Activated T-cell treated with anti-CD3 and anti-CD28 coated beads, Interleukin-2, amount 50 U/mL, for 4 hours (primary cell): ENCODE data around the gene ARL5A. TPM values are rescaled to one million over a fixed set of nuclear protein-coding genes. Genes with fewer than 3 reads are reported as not detected.
A peak's percentile ranks its signal among the peaks of the same experiment; 100 is the strongest.

Experiments
- ATAC-seq, 2 donors: fragments of 200-7000 bp; cut with Tn5 transposase; one replicate each; pipeline ENCODE4 v1.10.0; 2021
- DNase-seq: peaks from one replicate; pipeline ENCODE4 v3.0.0-alpha.2; 2020
- H3K27me3 Mint-ChIP-seq: one replicate; pipeline ENCODE4 v1.8.0; 2021; ENCODE audit warnings: low read depth, mixed read lengths
- H3K36me3 Mint-ChIP-seq: one replicate; pipeline ENCODE4 v1.8.0; 2022; ENCODE audit warnings: mixed read lengths; ENCODE audit not compliant: insufficient read depth
- H3K4me1 Mint-ChIP-seq: one replicate; pipeline ENCODE4 v1.8.0; 2021; ENCODE audit warnings: low read depth, mixed read lengths
- H3K4me3 Mint-ChIP-seq: one replicate; pipeline ENCODE4 v1.8.0; 2021; ENCODE audit warnings: mild to moderate bottlenecking, moderate library complexity, mixed read lengths
- H3K9me3 Mint-ChIP-seq: one replicate; pipeline ENCODE4 v1.8.0; 2021; ENCODE audit warnings: mixed read lengths
- total RNA-seq, 3 donors: library from RNA; stranded (reverse); gene quantifications; one replicate each; pipeline ENCODE4 v1.2.1, GENCODE V29; 2021

ARL5A gene
- total RNA-seq, 3 donors from 2014 or later, result 68.7 to 83.1 (median 81.2) TPM

DNA sequence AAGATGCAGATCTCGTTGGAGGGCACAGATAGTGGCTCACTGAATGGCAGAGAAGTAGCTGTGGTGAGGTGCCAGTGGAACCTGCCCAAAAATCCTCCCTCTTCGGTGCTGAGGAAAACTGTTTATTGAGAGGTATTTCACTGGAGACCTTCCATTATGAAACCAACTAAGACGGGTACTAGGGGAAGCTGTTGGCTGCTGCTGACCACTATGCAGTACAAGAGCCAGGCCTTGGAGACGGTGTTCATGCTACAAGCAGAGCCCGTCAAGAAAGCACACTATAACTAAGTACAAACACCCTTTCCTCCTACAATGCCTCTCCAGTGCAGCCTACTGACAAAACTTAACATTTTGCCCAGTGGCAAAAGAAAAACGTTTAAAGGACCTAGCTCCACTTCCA is 4.6 kb downstream of the ARL5A start:
- ATAC-seq, result no peak
- Mint-ChIP-seq H3K27me3 (no peaks in the 10 kb centered on the region), H3K9me3 (no peaks in the 10 kb centered on the region), H3K4me1 (peaks cover 73% of the 10 kb centered on the region), H3K36me3 (peaks cover 7% of the 10 kb centered on the region), H3K4me3 (no peak overlapping the region)
- no peak for DNase-seq

DNA sequence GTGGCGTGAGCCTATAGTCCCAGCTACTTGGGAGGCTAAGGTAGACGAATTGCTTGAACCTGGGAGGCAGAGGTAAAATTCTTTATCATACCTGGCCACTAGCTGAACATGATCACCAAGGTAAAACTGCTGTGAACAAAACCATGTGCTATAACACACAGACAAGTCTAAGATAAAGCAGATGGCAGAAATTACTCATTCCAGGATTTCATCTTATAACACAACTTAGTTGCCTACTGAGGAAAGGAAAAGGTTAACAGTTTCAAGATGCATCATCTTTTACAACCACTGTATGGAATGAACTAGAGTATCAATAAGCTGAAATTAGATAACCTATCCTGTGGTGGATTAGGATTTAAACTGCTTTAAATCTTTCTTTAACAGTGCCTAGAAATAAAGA is 8.3 kb downstream of the ARL5A start:
- Mint-ChIP-seq H3K9me3 (no peaks in the 10 kb centered on the region), H3K4me3 (no peak overlapping the region), H3K36me3 (peaks cover 16% of the 10 kb centered on the region), H3K4me1 (peaks cover 53% of the 10 kb centered on the region), H3K27me3 (no peaks in the 10 kb centered on the region)
- ATAC-seq (peak; percentile 95 to 96), DNase-seq (no peak)

DNA sequence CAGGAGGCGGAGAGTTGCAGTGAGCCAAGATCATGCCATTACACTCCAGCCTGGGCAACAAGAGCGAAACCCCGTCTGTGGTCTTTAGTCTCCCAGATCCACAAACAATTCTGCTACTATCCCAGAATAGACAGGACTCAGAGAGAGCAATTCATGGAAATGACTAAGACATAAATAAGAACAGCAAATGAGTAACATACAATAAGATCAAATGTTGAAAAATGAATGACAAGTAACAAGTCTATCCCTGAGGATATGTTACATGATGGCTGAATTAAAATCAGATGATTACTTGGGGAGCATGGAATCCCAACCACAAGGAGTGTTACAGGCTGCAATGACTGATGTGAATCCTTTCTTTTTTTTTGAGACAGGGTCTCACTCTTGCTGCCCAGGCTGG is 10.3 kb downstream of the ARL5A start:
- Mint-ChIP-seq H3K27me3 (no peaks in the 10 kb centered on the region), H3K36me3 (peaks cover 23% of the 10 kb centered on the region), H3K9me3 (no peaks in the 10 kb centered on the region), H3K4me1 (peaks cover 34% of the 10 kb centered on the region), H3K4me3 (no peak overlapping the region)
- no peak for ATAC-seq
- DNase-seq, result no peak

DNA sequence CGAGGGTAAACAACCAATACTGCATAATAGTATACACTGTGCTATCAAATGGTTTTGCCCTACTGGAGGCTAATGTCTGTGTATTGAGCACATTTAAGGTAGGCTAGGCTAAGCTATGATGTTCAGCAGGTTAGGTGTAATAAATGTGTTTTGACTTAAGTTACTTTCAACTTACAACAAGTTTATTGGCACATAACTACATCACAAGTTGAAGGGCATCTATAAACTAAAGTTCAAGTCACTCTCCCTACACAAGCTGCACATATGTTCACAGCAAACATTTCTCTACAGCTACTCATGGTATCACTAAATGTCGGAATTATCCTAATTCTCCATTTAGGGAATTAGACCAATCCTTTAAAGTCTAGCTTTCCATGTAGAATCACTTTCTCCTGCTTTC is 11.4 kb downstream of the ARL5A start:
- H3K4me1 Mint-ChIP-seq, result peaks cover 26% of the 10 kb centered on the region
- H3K27me3 Mint-ChIP-seq, result no peaks in the 10 kb centered on the region
- no peak for ATAC-seq
- H3K36me3 Mint-ChIP-seq, result peaks cover 29% of the 10 kb centered on the region
- no peak overlapping the region for H3K4me3 Mint-ChIP-seq
- no peak for DNase-seq
- no peaks in the 10 kb centered on the region for H3K9me3 Mint-ChIP-seq

DNA sequence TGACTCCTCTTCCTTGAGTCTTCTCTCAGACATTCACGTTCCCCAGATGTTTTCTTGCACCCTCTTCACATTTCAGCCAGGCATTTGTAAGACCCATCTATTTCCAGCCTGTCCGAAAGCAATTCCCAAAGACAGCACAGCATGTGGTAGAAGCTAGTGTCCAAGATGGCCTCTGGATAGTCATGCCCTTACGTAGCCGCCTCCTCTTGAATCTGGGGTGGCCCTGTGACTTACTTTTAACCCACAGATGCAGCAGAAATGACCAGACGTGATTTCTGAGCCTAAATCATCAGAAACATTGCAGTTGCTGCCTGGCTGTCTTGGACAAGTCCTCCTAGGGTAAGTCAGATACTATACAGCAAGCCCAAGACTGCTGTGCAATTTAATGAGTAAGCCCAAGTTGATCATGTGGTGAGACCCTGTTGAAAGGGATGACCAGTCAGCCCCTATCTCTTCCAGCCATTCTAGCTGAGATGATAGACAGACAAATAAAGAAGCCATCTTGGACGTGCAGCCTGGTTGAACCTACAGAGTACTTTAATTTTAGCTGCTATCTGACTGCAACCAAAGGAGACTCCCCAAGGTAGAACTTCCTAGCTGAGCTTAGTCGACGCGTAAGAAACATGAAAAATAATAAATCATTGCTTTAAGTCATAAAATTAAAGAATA is 12.3 kb downstream of the ARL5A start:
- DNase-seq (no peak), ATAC-seq (no peak)
- no peaks in the 10 kb centered on the region for H3K27me3 Mint-ChIP-seq
- peaks cover 20% of the 10 kb centered on the region for H3K4me1 Mint-ChIP-seq
- H3K4me3 Mint-ChIP-seq, result no peak overlapping the region
- no peaks in the 10 kb centered on the region for H3K9me3 Mint-ChIP-seq
- peaks cover 33% of the 10 kb centered on the region for H3K36me3 Mint-ChIP-seq

DNA sequence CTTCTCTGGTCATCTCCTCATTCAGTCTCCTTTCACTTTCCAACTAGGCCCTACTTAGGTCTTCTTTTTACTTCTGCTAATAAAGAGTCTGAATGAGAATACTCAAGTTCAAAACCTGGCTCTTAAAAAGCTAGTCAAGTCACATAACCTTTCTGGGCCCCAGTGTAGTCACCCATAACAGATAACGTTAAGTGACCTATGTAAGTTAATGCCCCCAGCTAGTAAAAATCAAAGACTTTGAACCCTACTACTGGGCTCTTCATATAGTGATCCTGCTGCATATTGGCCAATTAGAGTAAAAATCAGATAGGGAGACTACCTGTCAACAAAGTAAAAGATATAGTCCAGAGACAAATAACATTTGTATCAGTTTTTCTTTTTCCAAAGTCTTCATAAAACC is 17.7 kb downstream of the ARL5A start:
- Mint-ChIP-seq H3K27me3 (no peaks in the 10 kb centered on the region), H3K36me3 (peaks cover 32% of the 10 kb centered on the region), H3K4me3 (no peak overlapping the region), H3K9me3 (no peaks in the 10 kb centered on the region), H3K4me1 (peaks cover 7% of the 10 kb centered on the region)
- DNase-seq, result no peak
- ATAC-seq, result no peak

DNA sequence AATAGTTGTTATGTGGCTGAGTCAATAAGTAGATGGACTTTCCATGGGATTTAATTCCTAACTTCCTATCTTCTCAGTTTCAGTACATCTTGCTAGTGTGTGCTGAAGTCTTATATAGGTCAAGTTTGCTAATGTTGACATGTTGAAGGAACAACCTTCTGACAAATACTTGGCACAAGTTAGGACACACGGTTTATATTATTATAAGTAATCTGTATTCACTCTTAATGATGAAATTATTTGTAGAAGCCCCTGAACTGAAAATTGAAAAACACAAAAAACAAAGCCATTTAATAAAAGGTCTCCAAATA is 19.2 kb downstream of the ARL5A start:
- Mint-ChIP-seq H3K27me3 (no peaks in the 10 kb centered on the region), H3K9me3 (no peaks in the 10 kb centered on the region), H3K36me3 (peaks cover 31% of the 10 kb centered on the region), H3K4me3 (no peak overlapping the region), H3K4me1 (peaks cover 7% of the 10 kb centered on the region)
- ATAC-seq, result no peak
- no peak for DNase-seq

DNA sequence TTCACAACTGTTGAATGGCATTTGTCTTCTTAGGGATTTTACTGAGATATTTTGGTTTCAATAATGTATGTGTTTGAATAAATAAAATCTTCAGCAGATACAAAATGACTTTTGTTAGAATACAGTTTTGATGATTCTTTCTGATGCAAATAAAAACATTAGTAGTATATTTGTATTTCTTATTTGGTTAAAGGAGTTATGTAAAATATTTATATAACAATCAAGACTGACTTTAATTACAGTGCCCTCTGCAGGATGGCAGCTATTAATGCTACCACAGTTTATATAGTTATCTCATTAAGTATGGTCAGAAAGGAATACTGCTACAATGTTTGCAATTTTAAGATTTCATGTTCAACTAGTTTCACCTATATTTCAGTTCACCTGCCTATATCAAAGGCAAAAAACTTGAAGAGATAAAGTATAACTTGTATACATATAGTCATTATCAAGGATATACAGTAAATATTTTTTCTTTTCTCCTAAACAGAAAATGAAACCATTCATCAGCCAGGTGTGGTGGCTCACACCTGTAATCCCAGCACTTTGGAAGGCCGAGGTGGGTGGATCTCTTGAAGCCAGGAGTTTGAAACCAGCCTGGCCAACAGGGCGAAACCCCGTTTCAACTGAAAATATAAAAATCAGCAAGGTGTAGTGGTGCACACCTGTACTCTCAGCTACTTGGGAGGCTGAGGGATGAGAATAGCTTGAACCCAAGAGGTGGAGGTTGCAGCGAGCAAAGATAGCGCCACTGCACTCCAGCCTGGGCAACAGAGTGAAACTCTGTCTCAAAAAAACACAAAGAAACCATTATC is 19.8 kb downstream of the ARL5A start:
- Mint-ChIP-seq H3K4me1 (peaks cover 7% of the 10 kb centered on the region), H3K36me3 (peaks cover 27% of the 10 kb centered on the region), H3K9me3 (no peaks in the 10 kb centered on the region), H3K27me3 (no peaks in the 10 kb centered on the region), H3K4me3 (no peak overlapping the region)
- DNase-seq (no peak), ATAC-seq (no peak)

DNA sequence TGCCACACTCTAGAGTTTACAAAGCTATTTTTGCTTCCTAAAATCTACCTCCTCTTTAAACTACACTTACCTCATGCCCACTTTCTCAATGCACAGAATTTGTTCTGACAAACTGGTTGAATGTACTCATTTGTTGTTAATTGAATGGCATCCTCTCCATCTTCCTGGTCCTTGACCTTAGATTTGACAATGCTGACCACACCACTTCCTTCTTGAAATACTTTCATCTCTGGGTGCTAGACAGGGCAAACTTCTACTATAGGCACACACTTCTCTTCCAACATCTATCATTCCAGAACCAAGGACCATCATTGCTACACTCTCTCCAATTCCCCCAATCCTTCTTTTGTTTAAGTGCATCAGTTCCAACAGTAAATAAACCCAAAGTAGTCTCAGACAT is 22.3 kb downstream of the ARL5A start:
- no peak for DNase-seq
- Mint-ChIP-seq H3K9me3 (no peaks in the 10 kb centered on the region), H3K36me3 (peaks cover 20% of the 10 kb centered on the region), H3K4me3 (no peak overlapping the region), H3K27me3 (no peaks in the 10 kb centered on the region), H3K4me1 (peaks cover 5% of the 10 kb centered on the region)
- ATAC-seq, result no peak

DNA sequence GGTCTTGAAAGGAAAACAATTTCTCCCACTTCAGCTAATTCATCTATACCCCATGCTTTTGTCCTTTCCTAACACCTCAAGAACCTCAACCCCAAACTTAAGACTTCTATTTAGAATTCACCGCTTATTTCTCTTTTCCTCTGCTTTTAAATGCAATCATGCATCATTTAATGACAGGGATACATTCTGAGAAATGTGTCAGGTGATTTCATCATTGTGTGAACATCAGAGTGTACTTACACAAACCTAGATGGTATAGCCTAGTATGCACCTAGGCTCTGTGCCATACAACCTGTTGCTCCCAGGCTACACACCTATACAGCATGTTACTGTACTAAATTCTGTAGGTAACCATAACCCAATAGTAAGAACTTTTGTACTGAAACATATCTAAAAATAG is 22.9 kb downstream of the ARL5A start:
- ATAC-seq (no peak), DNase-seq (no peak)
- peaks cover 4% of the 10 kb centered on the region for H3K4me1 Mint-ChIP-seq
- no peak overlapping the region for H3K4me3 Mint-ChIP-seq
- no peaks in the 10 kb centered on the region for H3K27me3 Mint-ChIP-seq
- peaks cover 17% of the 10 kb centered on the region for H3K36me3 Mint-ChIP-seq
- no peaks in the 10 kb centered on the region for H3K9me3 Mint-ChIP-seq

DNA sequence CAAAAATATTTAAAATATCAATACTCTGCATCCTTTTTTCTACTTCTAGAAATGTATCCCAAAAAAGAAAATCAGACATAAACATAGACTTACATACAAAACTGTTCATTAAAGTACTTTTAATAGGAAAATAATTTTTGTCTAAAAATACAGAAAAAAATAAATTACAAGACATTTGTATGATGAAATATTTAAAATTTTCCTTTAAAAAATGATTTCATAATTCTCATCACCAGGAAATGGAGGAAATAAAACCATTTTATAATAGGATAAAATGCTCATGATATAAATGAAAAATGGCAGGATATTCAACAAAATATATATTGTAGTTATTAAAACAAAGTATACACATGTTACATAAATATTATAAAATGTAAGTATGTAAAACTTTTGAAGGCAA is 24.4 kb downstream of the ARL5A start:
- H3K36me3 Mint-ChIP-seq, result peaks cover 16% of the 10 kb centered on the region
- H3K4me3 Mint-ChIP-seq, result no peak overlapping the region
- DNase-seq, result no peak
- no peak for ATAC-seq
- H3K4me1 Mint-ChIP-seq, result peaks cover 3% of the 10 kb centered on the region
- H3K9me3 Mint-ChIP-seq, result no peaks in the 10 kb centered on the region
- H3K27me3 Mint-ChIP-seq, result no peaks in the 10 kb centered on the region

DNA sequence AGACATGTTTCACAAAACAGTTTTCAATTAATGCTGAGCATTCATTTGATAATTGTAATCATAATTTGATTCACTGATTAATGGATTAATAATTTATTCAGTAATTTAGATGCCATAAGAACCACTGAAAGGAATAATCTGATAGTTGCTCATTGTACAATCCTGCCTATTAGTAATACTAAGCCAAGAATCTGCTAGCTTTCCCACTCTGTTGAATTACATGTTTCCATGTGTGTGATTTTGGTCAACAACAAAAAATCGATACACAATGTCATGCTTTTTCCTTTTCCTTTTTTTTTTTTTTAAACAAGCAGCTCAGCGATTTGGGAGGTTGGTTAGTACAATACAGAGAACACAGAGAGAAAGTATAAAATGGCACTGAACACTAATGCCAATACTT is 25.9 kb downstream of the ARL5A start:
- ATAC-seq (no peak), DNase-seq (no peak)
- Mint-ChIP-seq H3K36me3 (peaks cover 16% of the 10 kb centered on the region), H3K9me3 (no peaks in the 10 kb centered on the region), H3K4me3 (no peak overlapping the region), H3K27me3 (no peaks in the 10 kb centered on the region), H3K4me1 (no peaks in the 10 kb centered on the region)

DNA sequence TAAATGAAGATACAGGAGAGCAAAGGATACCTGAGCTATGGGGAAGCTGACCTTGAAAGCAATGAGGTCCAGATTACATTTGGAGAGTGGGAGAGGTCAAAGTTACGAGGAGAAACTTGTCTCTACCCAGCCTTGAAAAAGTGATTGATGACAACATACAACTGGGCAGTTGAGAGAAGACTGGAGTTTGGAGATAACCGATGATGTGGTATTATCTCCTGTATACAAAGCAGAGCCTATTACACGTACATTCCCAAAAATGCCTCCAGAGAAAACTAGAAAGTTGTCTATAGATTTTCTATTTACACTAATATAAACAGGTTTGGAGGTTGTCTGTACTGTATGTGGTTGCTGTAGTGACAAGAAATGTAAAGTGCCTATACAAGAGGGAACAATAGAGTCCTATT is 28.3 kb downstream of the ARL5A start:
- no peaks in the 10 kb centered on the region for H3K4me1 Mint-ChIP-seq
- H3K9me3 Mint-ChIP-seq, result no peaks in the 10 kb centered on the region
- DNase-seq, result no peak
- ATAC-seq, result no peak
- no peaks in the 10 kb centered on the region for H3K27me3 Mint-ChIP-seq
- no peak overlapping the region for H3K4me3 Mint-ChIP-seq
- H3K36me3 Mint-ChIP-seq, result peaks cover 25% of the 10 kb centered on the region

DNA sequence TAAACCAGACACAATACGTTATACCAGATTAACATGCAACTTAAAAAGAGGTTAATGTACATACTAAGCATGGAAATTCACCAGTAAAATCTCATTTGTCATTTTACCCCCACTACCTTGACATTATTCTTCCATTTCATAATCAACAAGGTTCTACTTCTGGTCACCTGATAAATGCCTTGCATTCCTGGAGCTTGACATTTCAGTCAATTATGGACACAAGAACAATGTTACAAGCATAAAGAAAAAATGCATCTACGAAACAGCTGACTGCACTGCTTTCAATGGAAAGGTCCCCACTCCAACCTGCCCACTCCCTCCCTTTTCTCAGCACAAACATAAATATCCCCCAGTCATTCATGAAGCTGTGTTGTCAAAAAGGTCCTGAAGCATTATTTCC is 31.4 kb downstream of the ARL5A start:
- Mint-ChIP-seq H3K4me1 (no peaks in the 10 kb centered on the region), H3K27me3 (no peaks in the 10 kb centered on the region), H3K36me3 (peaks cover 19% of the 10 kb centered on the region), H3K9me3 (no peaks in the 10 kb centered on the region), H3K4me3 (no peak overlapping the region)
- DNase-seq, result no peak
- ATAC-seq, result no peak

DNA sequence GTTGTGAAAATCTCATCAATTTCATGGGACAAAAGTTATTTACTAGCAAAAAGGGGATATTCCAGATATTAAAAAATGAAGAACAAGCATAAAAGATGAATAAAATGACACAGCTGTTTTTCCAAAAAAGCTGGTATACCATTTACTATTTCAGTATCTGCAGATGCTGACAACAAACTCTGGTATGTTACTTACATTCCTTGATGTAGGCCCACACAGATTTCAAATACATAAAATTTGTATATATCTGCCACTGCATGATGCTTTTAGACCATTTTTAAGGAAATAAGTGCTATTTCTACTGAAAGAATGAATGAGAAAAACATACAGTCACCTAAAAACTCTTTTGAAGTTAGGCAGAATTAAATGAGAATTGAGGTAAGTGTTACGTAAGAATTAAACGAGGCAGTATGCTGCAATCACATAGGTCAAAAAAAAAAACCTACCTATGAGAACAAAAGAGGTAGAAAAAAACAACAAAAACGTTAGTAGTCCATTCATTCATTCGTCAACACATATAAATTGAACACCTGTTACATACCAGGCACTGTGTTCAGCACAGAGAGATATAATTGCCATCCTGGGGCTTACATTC is 32.5 kb downstream of the ARL5A start:
- Mint-ChIP-seq H3K9me3 (no peaks in the 10 kb centered on the region), H3K4me3 (no peak overlapping the region), H3K36me3 (peaks cover 18% of the 10 kb centered on the region), H3K27me3 (no peaks in the 10 kb centered on the region), H3K4me1 (no peaks in the 10 kb centered on the region)
- DNase-seq (no peak), ATAC-seq (no peak)
